Fibroblast of lung (primary cell): ENCODE measurements around the gene PRKAR1A. TPM values are rescaled to one million over a fixed set of nuclear protein-coding genes. Genes with fewer than 3 reads are reported as not detected.

Source experiments
- DNase-seq, 2 donors: peaks; one replicate each; pipeline versions ENCODE4 v3.0.0 to v3.0.0-alpha.2; 2010; ENCODE audit warnings: low read depth in 2 of 2
- H2AFZ ChIP-seq: 2 replicates; pipeline ENCODE4 v1.5.1; 2012; ENCODE audit warnings: low read length, control low read depth, inconsistent platforms
- H3K27ac ChIP-seq: 2 replicates; pipeline ENCODE4 v1.5.1; 2011; ENCODE audit warnings: low read length, control low read depth; ENCODE audit not compliant: insufficient read depth
- H3K27me3 ChIP-seq: 2 replicates; pipeline ENCODE4 v1.5.1; 2011; ENCODE audit warnings: mild to moderate bottlenecking, low read length; ENCODE audit not compliant: control insufficient read depth, insufficient read depth
- H3K36me3 ChIP-seq: 2 replicates; pipeline ENCODE4 v1.5.1; 2011; ENCODE audit warnings: low read length; ENCODE audit not compliant: control insufficient read depth, insufficient read depth
- H3K4me1 ChIP-seq: 2 replicates; pipeline ENCODE4 v1.5.1; 2011; ENCODE audit warnings: low read length; ENCODE audit not compliant: control insufficient read depth, insufficient read depth; ENCODE audit errors: extremely low read depth
- H3K4me2 ChIP-seq: 2 replicates; pipeline ENCODE4 v1.5.1; 2011; ENCODE audit warnings: low read length, control low read depth; ENCODE audit not compliant: insufficient read depth; ENCODE audit errors: extremely low read depth
- H3K4me3 ChIP-seq, 4 experiments: fragments of 200-600 bp in 1 of 4; sonication (generic) in 1 of 4; replicated peaks in 1 of 4; 2 replicates each; pipeline ENCODE4 v1.5.1; 2011 to 2016; ENCODE audit warnings: low read length in 4 of 4, low read depth in 3 of 4, mild to moderate bottlenecking in 3 of 4, control low read depth in 2 of 4, inconsistent platforms in 1 of 4, mixed read lengths in 1 of 4; ENCODE audit not compliant: insufficient read depth in 1 of 4; ENCODE audit errors: control extremely low read depth in 1 of 4
- H3K79me2 ChIP-seq: 2 replicates; pipeline ENCODE4 v1.5.1; 2012; ENCODE audit warnings: mild to moderate bottlenecking, low read length, inconsistent platforms; ENCODE audit not compliant: control insufficient read depth, insufficient read depth
- H3K9ac ChIP-seq: 2 replicates; pipeline ENCODE4 v1.5.1; 2011; ENCODE audit warnings: mild to moderate bottlenecking, low read length, control low read depth; ENCODE audit not compliant: insufficient read depth
- H3K9me3 ChIP-seq: 2 replicates; pipeline ENCODE4 v1.5.1; 2012; ENCODE audit warnings: low read depth, low read length; ENCODE audit not compliant: control insufficient read depth, insufficient read depth
- H4K20me1 ChIP-seq: 2 replicates; pipeline ENCODE4 v1.5.1; 2011; ENCODE audit warnings: low read length; ENCODE audit not compliant: control insufficient read depth, insufficient read depth; ENCODE audit errors: extremely low read depth
- EZH2 ChIP-seq: IDR thresholded peaks from 2 replicates; pipeline ENCODE4 v1.5.1; 2012; ENCODE audit warnings: low read length, control low read depth, mild to moderate bottlenecking; ENCODE audit errors: missing control alignments
- polyA plus RNA-seq, 2 donors: library from polyadenylated mRNA; depleted of rRNA in 1 of 2; stranded (reverse) in 1 of 2; unstranded in 1 of 2; fragments of >200 nt; gene quantifications; 2 replicates each; pipeline ENCODE4 v1.2.1, GENCODE V29; 2011 to 2012; ENCODE audit warnings: missing spikeins in 1 of 2
- total RNA-seq: library from RNA; depleted of rRNA; stranded (reverse); fragments of >200 nt; gene quantifications from 2 replicates; pipeline ENCODE4 v1.2.1, GENCODE V29; 2014
- TF ChIP-seq, protein P1 (sequence below), 2 donors: IDR thresholded peaks in 1 of 2; conservative IDR thresholded peaks in 1 of 2; 1 replicate in 1 of 2; 2 replicates in 1 of 2; pipeline ENCODE4 v1.5.1; 2011 to 2012; ENCODE audit warnings: low read length in 2 of 2, control low read depth in 1 of 2, inconsistent platforms in 1 of 2, low read depth in 1 of 2, mild to moderate bottlenecking in 1 of 2

Gene PRKAR1A
- total and polyA plus RNA-seq, 2 donors (not counting 1 experiment from before 2014, with no cell fraction given), result 285 to 290 TPM

DNA sequence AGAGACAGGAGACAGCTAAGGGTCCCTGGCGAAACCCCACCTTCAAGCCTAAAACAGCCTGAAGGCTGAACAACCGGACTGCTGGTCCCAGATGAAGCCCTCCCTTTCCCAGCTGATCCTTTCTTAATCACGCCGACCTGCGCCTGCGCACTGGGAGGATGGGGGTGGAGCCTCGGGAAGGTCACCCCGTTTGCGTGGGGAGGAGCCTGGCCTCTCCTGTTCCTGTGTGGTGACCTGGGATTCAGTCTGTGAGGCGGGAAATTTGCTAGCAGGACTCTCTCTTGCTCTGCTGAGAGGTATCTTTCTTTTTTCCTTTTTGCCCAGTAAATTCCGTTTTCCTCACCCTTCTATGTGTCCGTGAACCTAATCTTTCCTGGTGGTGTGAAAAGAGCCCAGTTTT, 79.4 kb downstream of the PRKAR1A start:
- Histone ChIP-seq H3K79me2 (no peaks in the 10 kb centered on the region), H3K27ac (no peak overlapping the region), H3K36me3 (no peaks in the 10 kb centered on the region), H3K4me1 (no peaks in the 10 kb centered on the region), H3K4me2 (no peak overlapping the region), H3K9ac (no peak overlapping the region), H3K9me3 (no peaks in the 10 kb centered on the region), H3K4me3 (no peak overlapping the region), H4K20me1 (no peaks in the 10 kb centered on the region), H3K27me3 (no peaks in the 10 kb centered on the region), H2AFZ (no peak overlapping the region)
- DNase-seq, result no peak
- TF ChIP-seq, protein P1, sequence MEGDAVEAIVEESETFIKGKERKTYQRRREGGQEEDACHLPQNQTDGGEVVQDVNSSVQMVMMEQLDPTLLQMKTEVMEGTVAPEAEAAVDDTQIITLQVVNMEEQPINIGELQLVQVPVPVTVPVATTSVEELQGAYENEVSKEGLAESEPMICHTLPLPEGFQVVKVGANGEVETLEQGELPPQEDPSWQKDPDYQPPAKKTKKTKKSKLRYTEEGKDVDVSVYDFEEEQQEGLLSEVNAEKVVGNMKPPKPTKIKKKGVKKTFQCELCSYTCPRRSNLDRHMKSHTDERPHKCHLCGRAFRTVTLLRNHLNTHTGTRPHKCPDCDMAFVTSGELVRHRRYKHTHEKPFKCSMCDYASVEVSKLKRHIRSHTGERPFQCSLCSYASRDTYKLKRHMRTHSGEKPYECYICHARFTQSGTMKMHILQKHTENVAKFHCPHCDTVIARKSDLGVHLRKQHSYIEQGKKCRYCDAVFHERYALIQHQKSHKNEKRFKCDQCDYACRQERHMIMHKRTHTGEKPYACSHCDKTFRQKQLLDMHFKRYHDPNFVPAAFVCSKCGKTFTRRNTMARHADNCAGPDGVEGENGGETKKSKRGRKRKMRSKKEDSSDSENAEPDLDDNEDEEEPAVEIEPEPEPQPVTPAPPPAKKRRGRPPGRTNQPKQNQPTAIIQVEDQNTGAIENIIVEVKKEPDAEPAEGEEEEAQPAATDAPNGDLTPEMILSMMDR (conservative IDR thresholded peaks at IDR 0.05 in 1 of 2, IDR thresholded peaks at IDR 0.05 in 1 of 2; ENCODE audit: low read depth in 1 of 2, low read length in 2 of 2), result no peak
- no peak for TF ChIP-seq EZH2

GRCh38 chr17:68592009-68592408, 79.8 kb downstream of the PRKAR1A start:
- H3K27ac ChIP-seq, result no peak overlapping the region
- no peak overlapping the region for H3K9ac ChIP-seq
- no peaks in the 10 kb centered on the region for H3K79me2 ChIP-seq
- no peaks in the 10 kb centered on the region for H4K20me1 ChIP-seq
- no peaks in the 10 kb centered on the region for H3K4me1 ChIP-seq
- H3K36me3 ChIP-seq, result no peaks in the 10 kb centered on the region
- no peaks in the 10 kb centered on the region for H3K9me3 ChIP-seq
- no peak overlapping the region for H3K4me2 ChIP-seq
- TF ChIP-seq EZH2, result no peak
- TF ChIP-seq, protein P1 (conservative IDR thresholded peaks at IDR 0.05 in 1 of 2, IDR thresholded peaks at IDR 0.05 in 1 of 2; ENCODE audit: low read depth in 1 of 2, low read length in 2 of 2), result no peak
- H3K4me3 ChIP-seq, result no peak overlapping the region
- H2AFZ ChIP-seq, result no peak overlapping the region
- no peaks in the 10 kb centered on the region for H3K27me3 ChIP-seq
- DNase-seq, result no peak

DNA sequence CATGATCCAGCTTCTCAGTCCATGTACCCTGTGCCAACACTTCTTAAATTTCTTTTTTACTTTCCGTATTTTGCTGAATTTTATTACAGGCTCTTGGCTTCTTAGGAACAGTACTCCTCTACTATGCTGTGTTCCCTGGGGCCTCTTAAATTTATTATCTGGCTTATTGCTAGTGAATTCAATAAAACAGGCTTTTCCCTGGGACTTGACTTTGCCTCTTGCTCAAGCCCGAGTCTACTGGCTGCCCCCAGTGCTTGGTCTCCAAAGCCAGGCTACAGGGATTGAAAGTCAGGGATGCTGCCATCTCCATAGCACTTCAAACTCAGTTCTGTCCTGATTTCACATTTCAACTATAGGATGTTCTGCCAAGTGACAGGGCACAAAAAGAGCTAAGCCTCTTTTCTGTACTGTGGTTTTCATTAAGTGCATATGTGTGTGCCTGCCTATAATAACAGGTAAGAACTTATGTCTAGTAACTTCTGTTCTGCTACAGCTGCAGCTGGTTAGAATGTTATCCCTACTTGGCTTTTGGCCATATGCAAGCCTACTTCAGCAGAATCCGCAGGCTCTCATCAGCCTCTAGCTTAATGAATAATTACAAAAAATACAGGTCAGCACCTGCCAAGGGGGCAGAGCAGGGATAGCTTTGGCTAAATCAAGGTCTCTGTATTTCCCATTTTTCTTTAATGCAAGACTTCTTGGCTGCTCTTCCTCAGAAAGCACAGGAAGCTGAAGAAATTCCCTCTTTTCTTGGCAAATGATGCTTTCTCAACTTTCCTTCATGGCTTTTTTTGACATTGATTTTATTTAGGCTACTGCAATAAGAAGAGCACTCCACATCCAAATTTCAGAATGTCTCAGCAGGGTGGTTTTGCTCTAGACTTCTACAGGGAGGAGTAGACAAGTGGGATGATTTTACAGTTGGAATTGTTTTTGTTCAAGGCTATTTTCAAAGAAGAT, 80.7 kb downstream of the PRKAR1A start:
- Histone ChIP-seq H3K36me3 (no peaks in the 10 kb centered on the region), H2AFZ (no peak overlapping the region), H3K27me3 (no peaks in the 10 kb centered on the region), H3K79me2 (no peaks in the 10 kb centered on the region), H3K4me3 (no peak overlapping the region), H3K27ac (no peak overlapping the region), H4K20me1 (no peaks in the 10 kb centered on the region), H3K9me3 (no peaks in the 10 kb centered on the region), H3K9ac (no peak overlapping the region), H3K4me1 (no peaks in the 10 kb centered on the region), H3K4me2 (no peak overlapping the region)
- no peak for DNase-seq
- TF ChIP-seq, protein P1 (conservative IDR thresholded peaks at IDR 0.05 in 1 of 2, IDR thresholded peaks at IDR 0.05 in 1 of 2; ENCODE audit: low read depth in 1 of 2, low read length in 2 of 2), result no peak
- no peak for TF ChIP-seq EZH2
